K562 (cell line): ENCODE data around the gene TSPAN13. TPM values are rescaled to one million over a fixed set of nuclear protein-coding genes. Genes with fewer than 3 reads are reported as not detected.

Experiments used
- IFI16 ChIP-seq: fragments of 250-450 bp; sonication (Bioruptor Pico); IDR thresholded peaks from 2 replicates; pipeline ENCODE4 v2.1.2; 2022; ENCODE audit warnings: mild to moderate bottlenecking, inconsistent platforms
- ZNF23 ChIP-seq: fragments of 250-450 bp; sonication (Bioruptor Pico); IDR thresholded peaks from 2 replicates; pipeline ENCODE4 v1.4.0; 2020; ENCODE audit warnings: mild to moderate bottlenecking
- polyA plus RNA-seq, 8 experiments: library from polyadenylated mRNA; depleted of rRNA in 4 of 8; stranded (reverse) in 5 of 8; unstranded in 3 of 8; fragments of >200 nt; fragmentation: Nextera tagmentation in 2 of 8; fragmentation: Illumina TruSeq in 1 of 8; extraction: Ambion mirVana in 2 of 8; extraction: Trizol in 1 of 8; gene quantifications; 2 replicates each; pipeline versions ENCODE4 v1.2.1 to v1.2.3, GENCODE V29; 2011 to 2014; ENCODE audit warnings: inconsistent platforms in 1 of 8, missing spikeins in 1 of 8
- total RNA-seq, 7 experiments: library from RNA; depleted of rRNA in 6 of 7; stranded (reverse); fragments of >200 nt in 6 of 7; fragmentation: Illumina TruSeq in 2 of 7; extraction: Trizol in 2 of 7; gene quantifications; 2 replicates each; pipeline versions ENCODE4 v1.2.1 to v1.2.3, GENCODE V29; 2011 to 2021; ENCODE audit warnings: low replicate concordance in 1 of 7
- TF ChIP-seq, protein P1 (sequence below): fragments of 450-650 bp; IDR thresholded peaks from 2 replicates; pipeline ENCODE4 v1.7.1; 2018; ENCODE audit warnings: mild to moderate bottlenecking, low read depth; ENCODE audit not compliant: partially characterized antibody
- TF ChIP-seq, protein P2 (sequence below): fragments of 450-650 bp; IDR thresholded peaks from 2 replicates; pipeline ENCODE4 v1.6.1; 2016; ENCODE audit warnings: mild to moderate bottlenecking
- TF ChIP-seq, protein P3 (sequence below), 3 experiments: fragments of 200-800 bp in 1 of 3; sonication (Bioruptor generic) in 1 of 3; sonication (generic) in 1 of 3; formaldehyde crosslinking in 1 of 3; IDR thresholded peaks; 2 replicates each; pipeline versions ENCODE4 v1.6.1 to v1.8.0; 2016 to 2022; ENCODE audit warnings: mild to moderate bottlenecking in 2 of 3, missing compliant biosample characterization in 2 of 3, missing genetic modification characterization in 2 of 3, missing genetic modification reagents in 1 of 3

The TSPAN13 gene
- total and polyA plus RNA-seq, 9 of the 15 experiments (the other 6 are each of a cell fraction or from before 2014, with no cell fraction given): 7.8 to 46.3 (median 20.0) TPM

DNA sequence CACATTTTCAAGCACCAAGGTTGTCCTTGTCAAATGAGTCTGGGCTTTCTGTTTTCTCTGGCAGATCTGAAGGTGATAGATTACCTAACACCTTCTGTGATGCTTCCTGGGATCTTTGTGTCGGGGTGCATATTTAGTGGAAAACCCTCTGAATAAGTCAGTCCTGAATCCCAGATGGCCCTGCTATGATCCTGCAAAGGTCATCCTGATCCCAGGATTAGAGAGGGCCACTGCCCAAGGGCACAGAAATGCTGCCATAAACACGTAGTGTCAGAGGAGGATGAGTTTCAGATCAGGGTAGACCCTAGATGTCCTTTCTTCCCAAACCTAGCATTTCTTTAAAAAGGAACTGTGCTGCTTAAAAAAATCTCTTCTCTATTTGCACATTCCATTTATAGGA lies 32.3 kb downstream of the TSPAN13 start (continued):
- TF ChIP-seq, protein P1, sequence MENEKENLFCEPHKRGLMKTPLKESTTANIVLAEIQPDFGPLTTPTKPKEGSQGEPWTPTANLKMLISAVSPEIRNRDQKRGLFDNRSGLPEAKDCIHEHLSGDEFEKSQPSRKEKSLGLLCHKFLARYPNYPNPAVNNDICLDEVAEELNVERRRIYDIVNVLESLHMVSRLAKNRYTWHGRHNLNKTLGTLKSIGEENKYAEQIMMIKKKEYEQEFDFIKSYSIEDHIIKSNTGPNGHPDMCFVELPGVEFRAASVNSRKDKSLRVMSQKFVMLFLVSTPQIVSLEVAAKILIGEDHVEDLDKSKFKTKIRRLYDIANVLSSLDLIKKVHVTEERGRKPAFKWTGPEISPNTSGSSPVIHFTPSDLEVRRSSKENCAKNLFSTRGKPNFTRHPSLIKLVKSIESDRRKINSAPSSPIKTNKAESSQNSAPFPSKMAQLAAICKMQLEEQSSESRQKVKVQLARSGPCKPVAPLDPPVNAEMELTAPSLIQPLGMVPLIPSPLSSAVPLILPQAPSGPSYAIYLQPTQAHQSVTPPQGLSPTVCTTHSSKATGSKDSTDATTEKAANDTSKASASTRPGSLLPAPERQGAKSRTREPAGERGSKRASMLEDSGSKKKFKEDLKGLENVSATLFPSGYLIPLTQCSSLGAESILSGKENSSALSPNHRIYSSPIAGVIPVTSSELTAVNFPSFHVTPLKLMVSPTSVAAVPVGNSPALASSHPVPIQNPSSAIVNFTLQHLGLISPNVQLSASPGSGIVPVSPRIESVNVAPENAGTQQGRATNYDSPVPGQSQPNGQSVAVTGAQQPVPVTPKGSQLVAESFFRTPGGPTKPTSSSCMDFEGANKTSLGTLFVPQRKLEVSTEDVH: no peak
- TF ChIP-seq, protein P2, sequence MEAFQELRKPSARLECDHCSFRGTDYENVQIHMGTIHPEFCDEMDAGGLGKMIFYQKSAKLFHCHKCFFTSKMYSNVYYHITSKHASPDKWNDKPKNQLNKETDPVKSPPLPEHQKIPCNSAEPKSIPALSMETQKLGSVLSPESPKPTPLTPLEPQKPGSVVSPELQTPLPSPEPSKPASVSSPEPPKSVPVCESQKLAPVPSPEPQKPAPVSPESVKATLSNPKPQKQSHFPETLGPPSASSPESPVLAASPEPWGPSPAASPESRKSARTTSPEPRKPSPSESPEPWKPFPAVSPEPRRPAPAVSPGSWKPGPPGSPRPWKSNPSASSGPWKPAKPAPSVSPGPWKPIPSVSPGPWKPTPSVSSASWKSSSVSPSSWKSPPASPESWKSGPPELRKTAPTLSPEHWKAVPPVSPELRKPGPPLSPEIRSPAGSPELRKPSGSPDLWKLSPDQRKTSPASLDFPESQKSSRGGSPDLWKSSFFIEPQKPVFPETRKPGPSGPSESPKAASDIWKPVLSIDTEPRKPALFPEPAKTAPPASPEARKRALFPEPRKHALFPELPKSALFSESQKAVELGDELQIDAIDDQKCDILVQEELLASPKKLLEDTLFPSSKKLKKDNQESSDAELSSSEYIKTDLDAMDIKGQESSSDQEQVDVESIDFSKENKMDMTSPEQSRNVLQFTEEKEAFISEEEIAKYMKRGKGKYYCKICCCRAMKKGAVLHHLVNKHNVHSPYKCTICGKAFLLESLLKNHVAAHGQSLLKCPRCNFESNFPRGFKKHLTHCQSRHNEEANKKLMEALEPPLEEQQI: no peak
- TF ChIP-seq ZNF23 (no peak), IFI16 (no peak)
- TF ChIP-seq, protein P3, sequence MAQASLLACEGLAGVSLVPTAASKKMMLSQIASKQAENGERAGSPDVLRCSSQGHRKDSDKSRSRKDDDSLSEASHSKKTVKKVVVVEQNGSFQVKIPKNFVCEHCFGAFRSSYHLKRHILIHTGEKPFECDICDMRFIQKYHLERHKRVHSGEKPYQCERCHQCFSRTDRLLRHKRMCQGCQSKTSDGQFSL (CRISPR knock-in tag; IDR thresholded peaks at IDR 0.05): no peak
- TF ChIP-seq, protein P3 (tag; IDR thresholded peaks at IDR 0.05): no peak
